Hepatic stellate cell (primary cell): Measurements from ENCODE around the gene FTL.

Source experiments
- DNase-seq: peaks from one replicate; pipeline ENCODE4 v3.0.0; 2011; ENCODE audit warnings: low spot score

The FTL gene

GRCh38 chr19:48965806-48966540 is 864 bp downstream of the FTL start:
- no peak for DNase-seq

- DNase-seq: no peak
These were observed 1.6 kb downstream of the FTL start for GRCh38 chr19:48966541-48967345.

- DNase-seq: no peak
These were observed 2.5 kb downstream of the FTL start for GRCh38 chr19:48967346-48968178.

- no peak for DNase-seq
These were observed 3.1 kb downstream of the FTL start for GRCh38 chr19:48968179-48968661.

GRCh38 chr19:48968813-48969218 is 3.7 kb downstream of the FTL start:
- DNase-seq: no peak

GRCh38 chr19:48969276-48970138 is 4.4 kb downstream of the FTL start:
- DNase-seq: no peak

GRCh38 chr19:48970139-48970766 is 5.1 kb downstream of the FTL start:
- DNase-seq: no peak

GRCh38 chr19:48970923-48971395 is 5.8 kb downstream of the FTL start:
- peak; percentile 77 for DNase-seq

GRCh38 chr19:48975947-48976847 is 11.1 kb downstream of the FTL start:
- no peak for DNase-seq

GRCh38 chr19:48977061-48977460 is 12.0 kb downstream of the FTL start:
- no peak for DNase-seq

GRCh38 chr19:48982280-48982679 is 17.2 kb downstream of the FTL start:
- DNase-seq: no peak

- DNase-seq: no peak
These were observed 20.6 kb downstream of the FTL start for GRCh38 chr19:48985711-48986110.

- no peak for DNase-seq
These were observed 21.1 kb downstream of the FTL start for GRCh38 chr19:48986211-48986610.

GRCh38 chr19:48987323-48987722 is 22.2 kb downstream of the FTL start:
- DNase-seq: no peak

GRCh38 chr19:48988286-48988685 is 23.2 kb downstream of the FTL start:
- no peak for DNase-seq

- DNase-seq: no peak
These were observed 23.8 kb downstream of the FTL start for GRCh38 chr19:48988860-48989259.

- no peak for DNase-seq
These were observed 24.7 kb downstream of the FTL start for GRCh38 chr19:48989701-48990291.

GRCh38 chr19:48990400-48990799 is 25.3 kb downstream of the FTL start:
- DNase-seq: no peak

- no peak for DNase-seq
These were observed 26.0 kb downstream of the FTL start for GRCh38 chr19:48991011-48991609.
